NT2/D1 (cell line): ENCODE measurements around the gene ASMT.
A peak's percentile ranks its signal among the peaks of the same experiment; 100 is the strongest.

Source experiments
- DNase-seq: peaks from one replicate; pipeline ENCODE4 v3.0.0-alpha.2; 2011; ENCODE audit warnings: low read depth, low spot score
- H3K27me3 ChIP-seq: 2 replicates; pipeline ENCODE4 v1.6.0; 2011; ENCODE audit warnings: mild to moderate bottlenecking; ENCODE audit not compliant: insufficient read length, insufficient read depth
- H3K36me3 ChIP-seq: 2 replicates; pipeline ENCODE4 v1.6.1; 2011; ENCODE audit warnings: mild to moderate bottlenecking, low read length, mixed read lengths; ENCODE audit not compliant: insufficient read depth, insufficient read length
- H3K4me1 ChIP-seq: 2 replicates; pipeline ENCODE4 v1.5.1; 2011; ENCODE audit not compliant: insufficient read depth, insufficient read length
- H3K4me3 ChIP-seq: 2 replicates; pipeline ENCODE4 v1.5.1; 2011; ENCODE audit warnings: low read depth; ENCODE audit not compliant: insufficient read length
- H3K9ac ChIP-seq: 2 replicates; pipeline ENCODE4 v1.6.0; 2011; ENCODE audit warnings: low read depth; ENCODE audit not compliant: insufficient read length
- H3K9me3 ChIP-seq: 2 replicates; pipeline ENCODE4 v1.5.1; 2011; ENCODE audit warnings: mild to moderate bottlenecking, low read length; ENCODE audit not compliant: insufficient read depth
- SUZ12 ChIP-seq: IDR thresholded peaks from 2 replicates; pipeline ENCODE4 v1.6.1; 2011; ENCODE audit not compliant: insufficient read length, insufficient read depth; ENCODE audit errors: extremely low read depth
- YY1 ChIP-seq: IDR thresholded peaks from 2 replicates; pipeline ENCODE4 v1.6.1; 2011; ENCODE audit not compliant: insufficient read length, insufficient read depth
- ZNF274 ChIP-seq: IDR thresholded peaks from 2 replicates; pipeline ENCODE4 v1.6.1; 2011; ENCODE audit warnings: mild to moderate bottlenecking, low read depth, low read length

Gene ASMT

DNA sequence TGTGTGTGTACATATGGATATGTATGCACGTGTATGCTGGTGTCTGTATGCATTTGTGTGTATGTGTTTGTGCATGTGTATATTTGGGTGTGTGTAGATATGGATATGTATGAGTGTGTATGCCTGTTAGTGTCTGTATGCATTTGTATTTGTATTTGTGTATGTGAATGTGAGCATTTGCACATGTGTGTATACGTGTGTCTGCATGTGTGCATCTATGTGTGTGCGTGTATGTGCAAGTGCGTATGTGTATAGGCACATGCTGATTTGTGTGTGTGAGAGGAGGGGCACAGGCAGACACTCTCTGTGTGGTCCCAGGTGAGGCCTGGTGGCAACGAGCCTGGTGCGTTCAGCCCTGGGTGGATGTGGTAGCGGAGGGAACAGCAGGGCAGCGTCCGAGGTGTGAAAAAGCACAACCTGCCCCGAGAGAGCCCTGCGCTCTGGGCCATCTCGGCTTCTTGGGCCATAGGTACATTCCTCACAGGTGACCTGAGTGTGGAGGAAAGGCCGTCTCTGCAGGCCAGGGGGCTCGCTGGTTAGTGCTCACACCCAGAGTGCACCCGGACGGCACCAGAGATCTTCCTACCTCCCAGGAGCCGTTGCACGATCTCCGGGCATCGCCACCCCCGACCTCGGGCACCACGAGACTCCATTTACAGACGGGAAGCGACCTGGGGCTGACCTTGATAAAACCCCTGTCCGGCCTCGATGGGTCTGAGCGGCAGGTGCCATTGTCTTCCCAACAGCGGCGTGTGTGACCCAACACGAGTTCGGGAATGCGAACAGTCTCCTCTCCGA lies 45.0 kb downstream of the ASMT start:
- H3K27me3 ChIP-seq = no peaks in the 10 kb centered on the region
- TF ChIP-seq ZNF274 (no peak), SUZ12 (no peak), YY1 (no peak)
- peaks cover 2% of the 10 kb centered on the region for H3K4me1 ChIP-seq
- H3K4me3 ChIP-seq = no peak overlapping the region
- DNase-seq = no peak
- no peak overlapping the region for H3K9ac ChIP-seq
- peaks cover 10% of the 10 kb centered on the region; the same call in 1 of the 2 replicates for H3K9me3 ChIP-seq
- H3K36me3 ChIP-seq = no peaks in the 10 kb centered on the region

DNA sequence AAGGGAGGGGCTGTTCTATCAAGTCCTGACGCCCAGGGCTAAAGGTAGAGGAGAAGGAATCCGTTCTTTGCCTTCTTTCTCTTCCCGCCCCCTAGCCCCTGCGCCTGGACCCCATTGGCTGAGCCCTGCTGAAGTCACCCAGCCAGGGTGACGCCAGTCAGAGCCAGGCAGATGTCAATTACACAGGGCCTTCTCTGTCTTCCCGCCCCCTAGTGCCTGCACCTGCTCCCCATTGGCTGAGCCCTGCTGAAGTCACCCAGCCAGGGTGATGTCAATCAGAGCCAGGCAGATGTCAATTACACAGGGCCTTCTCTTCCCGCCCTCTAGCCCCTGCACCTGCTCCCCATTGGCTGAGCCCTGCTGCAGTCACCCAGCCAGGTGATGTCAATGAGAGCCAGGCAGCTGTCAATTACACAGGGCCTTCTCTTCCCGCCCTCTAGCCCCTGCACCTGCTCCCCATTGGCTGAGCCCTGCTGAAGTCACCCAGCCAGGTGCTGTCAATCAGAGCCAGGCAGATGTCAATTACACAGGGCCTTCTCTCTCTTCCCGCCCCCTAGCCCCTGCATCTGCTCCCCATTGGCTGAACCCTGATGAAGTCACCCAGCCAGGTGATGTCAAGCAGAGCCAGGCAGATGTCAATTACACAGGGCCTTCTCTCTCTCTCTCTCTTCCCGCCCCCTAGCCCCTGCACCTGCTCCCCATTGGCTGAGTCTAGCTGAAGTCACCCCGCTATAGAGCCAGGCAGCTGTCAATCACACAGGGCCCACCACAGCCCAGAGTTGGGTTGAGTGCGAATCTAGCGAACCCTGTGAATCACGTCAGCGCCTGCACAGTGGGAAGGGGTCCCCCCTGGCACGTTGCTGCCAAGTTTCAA lies 46.4 kb downstream of the ASMT start:
- Histone ChIP-seq H3K4me1 (peaks cover 2% of the 10 kb centered on the region), H3K9ac (no peak overlapping the region), H3K9me3 (peaks cover 4% of the 10 kb centered on the region; the same call in 1 of the 2 replicates), H3K36me3 (no peaks in the 10 kb centered on the region), H3K27me3 (no peaks in the 10 kb centered on the region), H3K4me3 (no peak overlapping the region)
- DNase-seq = peak; percentile 28
- TF ChIP-seq SUZ12 (no peak), YY1 (no peak), ZNF274 (no peak)

DNA sequence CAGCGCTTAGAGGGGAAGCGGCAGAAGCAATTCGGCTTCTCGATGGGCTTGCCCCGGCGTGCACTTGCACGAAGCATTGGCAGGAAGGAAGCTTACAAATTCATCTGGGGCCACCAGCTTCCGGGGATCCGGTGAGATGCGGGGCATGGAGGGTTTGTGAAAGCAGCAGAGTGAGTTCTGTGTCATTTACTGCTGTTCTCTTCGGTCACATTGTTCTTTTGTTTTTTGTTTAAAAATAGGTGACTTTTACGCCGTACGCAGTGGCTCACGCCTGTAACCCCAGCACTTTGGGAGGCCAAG lies 47.0 kb downstream of the ASMT start:
- peaks cover 2% of the 10 kb centered on the region for H3K4me1 ChIP-seq
- TF ChIP-seq ZNF274 (no peak), SUZ12 (no peak), YY1 (no peak)
- no peaks in the 10 kb centered on the region for H3K27me3 ChIP-seq
- no peak for DNase-seq
- no peaks in the 10 kb centered on the region for H3K36me3 ChIP-seq
- H3K9me3 ChIP-seq = peaks cover 4% of the 10 kb centered on the region; the same call in 1 of the 2 replicates
- H3K9ac ChIP-seq = no peak overlapping the region
- no peak overlapping the region for H3K4me3 ChIP-seq

DNA sequence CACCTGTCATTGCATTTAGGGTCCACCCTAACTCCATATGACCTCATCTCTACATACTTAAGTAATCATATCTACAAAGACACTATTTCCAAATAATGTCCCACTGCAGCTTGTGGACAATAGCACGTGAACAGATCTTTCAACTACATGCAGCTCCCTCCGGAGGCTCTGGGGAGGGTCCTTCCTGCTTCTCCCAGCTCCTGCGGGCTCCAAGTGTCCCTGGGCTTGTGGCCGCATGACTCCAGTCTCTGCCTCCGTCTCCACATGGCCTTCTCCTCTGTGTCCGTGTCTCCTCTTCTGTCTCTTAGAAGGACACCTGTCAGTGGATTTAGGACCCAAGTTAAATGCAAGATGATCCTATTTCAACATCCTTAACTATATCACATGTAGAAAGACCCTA lies 52.7 kb downstream of the ASMT start:
- DNase-seq = no peak
- Histone ChIP-seq H3K4me3 (no peak overlapping the region), H3K36me3 (no peaks in the 10 kb centered on the region), H3K4me1 (no peaks in the 10 kb centered on the region), H3K9me3 (no peaks in the 10 kb centered on the region), H3K27me3 (no peaks in the 10 kb centered on the region), H3K9ac (no peak overlapping the region)
- no peak for TF ChIP-seq SUZ12
- TF ChIP-seq YY1 = no peak
- no peak for TF ChIP-seq ZNF274

DNA sequence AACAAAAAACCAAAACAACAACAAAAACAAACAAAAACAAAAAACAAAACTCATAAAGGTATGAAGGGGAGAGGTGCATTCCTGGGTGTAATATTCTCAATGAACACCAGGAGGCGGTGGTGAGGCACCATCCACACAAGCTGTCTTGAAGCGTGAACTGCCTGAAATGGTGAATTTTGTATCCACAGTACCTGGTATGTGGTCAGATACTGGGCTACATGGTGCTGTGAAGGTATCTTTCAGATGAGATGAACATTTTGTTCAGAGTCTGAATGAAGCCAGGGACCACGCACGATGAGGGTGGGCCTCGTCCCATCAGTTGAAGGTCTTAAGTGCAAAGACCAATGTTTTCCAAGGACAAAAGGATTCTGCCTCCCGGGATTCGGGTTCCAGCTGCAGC lies 58.5 kb downstream of the ASMT start:
- Histone ChIP-seq H3K9me3 (no peaks in the 10 kb centered on the region), H3K4me3 (no peak overlapping the region), H3K9ac (no peak overlapping the region), H3K27me3 (no peaks in the 10 kb centered on the region), H3K36me3 (no peaks in the 10 kb centered on the region), H3K4me1 (peaks cover 2% of the 10 kb centered on the region)
- peak; percentile 50 for DNase-seq
- TF ChIP-seq YY1 = no peak
- TF ChIP-seq ZNF274 = no peak
- no peak for TF ChIP-seq SUZ12

DNA sequence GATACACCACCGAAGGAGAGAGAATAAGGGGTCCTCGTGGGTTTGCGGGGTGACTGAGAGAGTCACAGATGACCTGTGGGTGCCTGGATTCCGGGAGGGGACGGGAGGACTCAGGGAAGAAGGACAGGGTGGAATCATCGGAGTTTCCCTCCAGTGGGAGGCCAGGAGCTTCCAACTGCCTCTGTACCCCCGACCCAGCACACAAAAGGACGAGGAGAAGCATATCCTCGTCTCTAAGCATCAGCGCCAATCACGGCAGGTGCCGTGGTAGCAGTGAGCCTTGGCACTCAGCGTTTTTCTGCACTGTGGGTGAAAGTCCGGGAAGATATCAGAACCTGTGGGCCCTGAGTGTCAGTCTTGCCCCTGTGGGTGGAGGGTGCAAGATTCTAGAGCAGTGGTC lies 62.0 kb downstream of the ASMT start:
- no peak for TF ChIP-seq SUZ12
- TF ChIP-seq ZNF274 = no peak
- no peak for TF ChIP-seq YY1
- no peaks in the 10 kb centered on the region for H3K9me3 ChIP-seq

DNA sequence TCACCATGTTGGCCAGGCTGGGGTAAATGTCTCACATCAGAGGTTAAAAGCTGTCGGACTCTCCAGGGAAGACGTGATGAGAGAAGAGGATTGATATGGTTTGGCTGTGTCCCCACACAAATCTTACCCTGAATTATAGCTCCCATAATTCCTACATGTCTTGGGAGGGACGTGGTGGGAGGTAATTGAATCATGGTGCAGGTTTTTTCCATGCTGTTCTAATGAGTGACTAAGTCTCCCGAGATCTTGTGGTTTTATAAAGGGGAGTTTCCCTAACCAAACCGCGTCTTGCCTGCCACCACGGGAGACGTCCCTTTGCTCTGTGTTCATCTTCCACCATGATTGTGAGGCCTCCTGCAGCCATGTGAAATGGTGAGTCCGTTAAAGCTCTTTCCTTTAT lies 64.4 kb downstream of the ASMT start:
- no peaks in the 10 kb centered on the region for H3K27me3 ChIP-seq
- no peaks in the 10 kb centered on the region for H3K36me3 ChIP-seq
- no peak for TF ChIP-seq SUZ12
- TF ChIP-seq ZNF274 = no peak
- no peak for TF ChIP-seq YY1
- peaks cover 6% of the 10 kb centered on the region for H3K4me1 ChIP-seq
- no peak overlapping the region for H3K9ac ChIP-seq
- DNase-seq = no peak
- no peaks in the 10 kb centered on the region for H3K9me3 ChIP-seq
- no peak overlapping the region for H3K4me3 ChIP-seq

More for the DNA sequence above, 62.0 kb downstream of the ASMT start:
- H3K9ac ChIP-seq = no peak overlapping the region
- H3K36me3 ChIP-seq = no peaks in the 10 kb centered on the region
- H3K4me3 ChIP-seq = no peak overlapping the region
- no peak for DNase-seq
- H3K4me1 ChIP-seq = peaks cover 5% of the 10 kb centered on the region
- no peaks in the 10 kb centered on the region for H3K27me3 ChIP-seq
